CD4-positive, alpha-beta T cell (primary cell): ENCODE data around the gene ITSN1. TPM values are rescaled to one million over a fixed set of nuclear protein-coding genes. Genes with fewer than 3 reads are reported as not detected.
"Not testable (repeated sequence)": the region's sequence is repeated elsewhere in the genome, so short reads cannot be mapped to it uniquely, and the experiment has no call there.

Experiments
- ATAC-seq: fragments of 200-7000 bp; cut with Tn5 transposase; one replicate; pipeline ENCODE4 v1.10.0; 2022; ENCODE audit warnings: mild to moderate bottlenecking; ENCODE audit not compliant: poor library complexity
- CTCF ChIA-PET: fragments of 350-600 bp; sonication (Branson Sonifier 250); formaldehyde crosslinking; loops from one replicate; lab custom pipeline; 2021; ENCODE audit warnings: antibody characterized with exemption, inconsistent platforms; lab: Charles Lee
- POLR2A ChIA-PET: fragments of 350-600 bp; sonication (Branson Sonifier 250); formaldehyde crosslinking; loops from one replicate; lab custom pipeline; 2021; ENCODE audit warnings: antibody characterized with exemption, inconsistent platforms; lab: Charles Lee
- DNase-seq, 14 experiments: peaks; one replicate each; pipeline ENCODE4 v3.0.0-alpha.2; 2013 to 2020; ENCODE audit warnings: mixed read lengths in 2 of 14
- H3K27ac ChIP-seq, 2 donors: one replicate each; pipeline versions ENCODE4 v1.5.1 to v1.7.0; 2013; ENCODE audit warnings: low read length in 2 of 2, low read depth in 1 of 2, mild to moderate bottlenecking in 1 of 2
- H3K27me3 ChIP-seq, 2 experiments: 1 replicate in 1 of 2; 2 replicates in 1 of 2; pipeline versions ENCODE4 v1.6.1 to v1.7.0; 2013; ENCODE audit warnings: low read length in 2 of 2, control low read depth in 1 of 2, mild to moderate bottlenecking in 1 of 2, moderate library complexity in 1 of 2; ENCODE audit not compliant: insufficient read depth in 2 of 2, control insufficient read depth in 1 of 2
- H3K36me3 ChIP-seq: one replicate; pipeline ENCODE4 v1.6.1; 2013; ENCODE audit warnings: low read length, control low read depth; ENCODE audit not compliant: insufficient read depth
- H3K4me1 ChIP-seq: one replicate; pipeline ENCODE4 v1.6.1; 2013; ENCODE audit warnings: low read length, control low read depth; ENCODE audit not compliant: insufficient read depth
- H3K4me3 ChIP-seq: one replicate; pipeline ENCODE4 v1.5.1; 2013; ENCODE audit warnings: mild to moderate bottlenecking, low read length, moderate library complexity
- H3K9me3 ChIP-seq, 2 experiments: 1 replicate in 1 of 2; 2 replicates in 1 of 2; pipeline versions ENCODE4 v1.6.1 to v1.7.0; 2013; ENCODE audit warnings: low read length in 2 of 2, mild to moderate bottlenecking in 2 of 2, control low read depth in 1 of 2, moderate library complexity in 1 of 2; ENCODE audit not compliant: control insufficient read depth in 1 of 2, insufficient read depth in 1 of 2
- H3K27ac Mint-ChIP-seq: one replicate; pipeline ENCODE4 v1.8.0; 2020; ENCODE audit warnings: mixed read lengths
- H3K27me3 Mint-ChIP-seq: one replicate; pipeline ENCODE4 v1.8.0; 2021; ENCODE audit warnings: mixed read lengths
- H3K36me3 Mint-ChIP-seq: one replicate; pipeline ENCODE4 v1.8.0; 2021; ENCODE audit warnings: low read depth, mixed read lengths
- H3K4me1 Mint-ChIP-seq: one replicate; pipeline ENCODE4 v1.8.0; 2021; ENCODE audit warnings: low read depth, mixed read lengths
- H3K4me3 Mint-ChIP-seq: one replicate; pipeline ENCODE4 v1.8.0; 2020; ENCODE audit warnings: mild to moderate bottlenecking, mixed read lengths
- H3K9me3 Mint-ChIP-seq: one replicate; pipeline ENCODE4 v1.8.0; 2020; ENCODE audit warnings: mixed read lengths
- CTCF ChIP-seq: fragments of 200-600 bp; IDR thresholded peaks from one replicate; pipeline ENCODE4 v1.8.0; 2022; ENCODE audit warnings: antibody characterized with exemption, mild to moderate bottlenecking
- intact Hi-C, 2 experiments: fragments of 100-400 bp; cut with DNase I in 1 of 2; cut with micrococcal nuclease in 1 of 2; formaldehyde crosslinking; loops; one replicate each; pipeline versions ENCODE4 v1.15.1 to v1.9.0; 2023 to 2025; cut with DNase I, micrococcal nuclease
- total RNA-seq, 174 experiments: library from RNA in 2 of 174; stranded (reverse) in 2 of 174; gene quantifications; one replicate each; pipeline ENCODE4 v1.2.3 and lab custom pipeline; 2021 to 2026

Gene ITSN1
- total RNA-seq, 2 experiments from 2014 or later = 2.1 to 3.0 TPM

- Histone ChIP-seq H3K27ac (no peak overlapping the region), H3K36me3 (no peaks in the 10 kb centered on the region), H3K9me3 (no peaks in the 10 kb centered on the region), H3K27me3 (no peaks in the 10 kb centered on the region), H3K4me3 (no peak overlapping the region), H3K4me1 (no peaks in the 10 kb centered on the region)
- no peaks in the 10 kb centered on the region for H3K27me3 Mint-ChIP-seq
- H3K4me3 Mint-ChIP-seq = no peak overlapping the region
- no peaks in the 10 kb centered on the region for H3K36me3 Mint-ChIP-seq
- intact Hi-C loops = loop anchor here in 1 of 2 experiments (10.0 kb wide), 1 partner anchor 64 kb away; no protein-coding TSS in a partner anchor
- ATAC-seq (no peak), DNase-seq (no peak)
- ChIA-PET CTCF (no interaction called here), POLR2A (no interaction called here)
- no peak overlapping the region for H3K27ac Mint-ChIP-seq
- no peak for TF ChIP-seq CTCF
- no peaks in the 10 kb centered on the region for H3K9me3 Mint-ChIP-seq
- no peaks in the 10 kb centered on the region for H3K4me1 Mint-ChIP-seq
Observed at GRCh38 chr21:33721081-33721480, 78.8 kb downstream of the ITSN1 start.

GRCh38 chr21:33729139-33729538, 86.8 kb downstream of the ITSN1 start:
- H3K4me1 Mint-ChIP-seq, H3K27ac ChIP-seq, DNase-seq, H3K36me3 Mint-ChIP-seq, H3K4me1 ChIP-seq, H3K9me3 Mint-ChIP-seq, H3K27me3 Mint-ChIP-seq, POLR2A ChIA-PET, H3K36me3 ChIP-seq, H3K4me3 Mint-ChIP-seq, H3K27me3 ChIP-seq, H3K9me3 ChIP-seq, ATAC-seq, H3K27ac Mint-ChIP-seq, H3K4me3 ChIP-seq, CTCF ChIA-PET: not testable (repeated sequence)
- intact Hi-C loops = loop anchor here in 1 of 2 experiments (10.0 kb wide), 1 partner anchor 56 kb away; no protein-coding TSS in a partner anchor

- no peaks in the 10 kb centered on the region for H3K36me3 ChIP-seq
- Mint-ChIP-seq H3K36me3 (no peaks in the 10 kb centered on the region), H3K4me1 (no peaks in the 10 kb centered on the region), H3K27ac (no peak overlapping the region), H3K4me3 (no peak overlapping the region), H3K9me3 (no peaks in the 10 kb centered on the region), H3K27me3 (no peaks in the 10 kb centered on the region)
- no peaks in the 10 kb centered on the region for H3K4me1 ChIP-seq
- CTCF ChIA-PET = no interaction called here
- no peak overlapping the region for H3K27ac ChIP-seq
- H3K9me3 ChIP-seq = no peaks in the 10 kb centered on the region
- no peak for TF ChIP-seq CTCF
- ATAC-seq (no peak), DNase-seq (no peak)
- H3K27me3 ChIP-seq = no peaks in the 10 kb centered on the region
- no peak overlapping the region for H3K4me3 ChIP-seq
- POLR2A ChIA-PET = no interaction called here
- intact Hi-C loops = loop anchor here in 1 of 2 experiments (10.0 kb wide), 1 partner anchor 55 kb away; no protein-coding TSS in a partner anchor
Observed at GRCh38 chr21:33729641-33730040, 87.3 kb downstream of the ITSN1 start.

GRCh38 chr21:33731447-33731846, 89.1 kb downstream of the ITSN1 start:
- Histone ChIP-seq H3K27me3 (no peaks in the 10 kb centered on the region), H3K4me3 (no peak overlapping the region), H3K27ac (no peak overlapping the region), H3K9me3 (no peaks in the 10 kb centered on the region), H3K36me3 (no peaks in the 10 kb centered on the region), H3K4me1 (no peaks in the 10 kb centered on the region)
- Mint-ChIP-seq H3K9me3 (no peaks in the 10 kb centered on the region), H3K36me3 (no peaks in the 10 kb centered on the region), H3K27ac (no peak overlapping the region), H3K27me3 (no peaks in the 10 kb centered on the region), H3K4me1 (no peaks in the 10 kb centered on the region), H3K4me3 (no peak overlapping the region)
- ATAC-seq (no peak), DNase-seq (no peak)
- POLR2A ChIA-PET = no interaction called here
- intact Hi-C loops = no loop called here
- TF ChIP-seq CTCF = no peak
- CTCF ChIA-PET = no interaction called here
